Sigmoid colon (tissue), 7 donors: ENCODE measurements around the gene CDH22. TPM values are rescaled to one million over a fixed set of nuclear protein-coding genes. Genes with fewer than 3 reads are reported as not detected.

Experiments
- DNase-seq: peaks from one replicate; pipeline ENCODE4 v3.0.0-alpha.2; 2019
- H3K27ac ChIP-seq, 4 donors: fragments of 200-600 bp; sonication (generic); one replicate each; pipeline ENCODE4 v1.5.1; 2016 to 2019; ENCODE audit warnings: mild to moderate bottlenecking in 1 of 4
- H3K27me3 ChIP-seq, 3 donors: fragments of 200-600 bp; sonication (generic); one replicate each; pipeline ENCODE4 v1.5.1; 2019; ENCODE audit warnings: mild to moderate bottlenecking in 1 of 3
- H3K36me3 ChIP-seq, 4 donors: fragments of 200-600 bp; sonication (generic); one replicate each; pipeline ENCODE4 v1.5.1; 2016 to 2019
- H3K4me1 ChIP-seq, 4 donors: fragments of 200-600 bp; sonication (generic); one replicate each; pipeline ENCODE4 v1.5.1; 2017 to 2019
- H3K4me3 ChIP-seq, 4 donors: fragments of 200-600 bp; sonication (generic); one replicate each; pipeline ENCODE4 v1.5.1; 2017 to 2019; ENCODE audit warnings: mild to moderate bottlenecking in 2 of 4, moderate library complexity in 1 of 4
- H3K9me3 ChIP-seq, 4 donors: fragments of 200-600 bp in 3 of 4; sonication (generic) in 3 of 4; one replicate each; pipeline versions ENCODE4 v1.5.1 to v1.6.1; 2013 to 2019
- EP300 ChIP-seq, 4 donors: sonication (generic); formaldehyde crosslinking; IDR thresholded peaks; one replicate each; pipeline ENCODE4 v1.6.1; 2017; ENCODE audit warnings: antibody characterized with exemption in 4 of 4
- POLR2A ChIP-seq, 2 donors: fragments of 450-650 bp; IDR thresholded peaks; one replicate each; pipeline ENCODE4 v1.6.1; 2016; ENCODE audit warnings: antibody characterized with exemption in 2 of 2, mild to moderate bottlenecking in 2 of 2, moderate library complexity in 2 of 2
- POLR2AphosphoS5 ChIP-seq, 4 donors: sonication (generic); formaldehyde crosslinking; IDR thresholded peaks; one replicate each; pipeline ENCODE4 v1.6.1; 2017; ENCODE audit warnings: antibody characterized with exemption in 4 of 4
- WGBS, 2 donors: extraction: QIAGEN DNeasy Blood & Tissue Kit; methylation state at CpG; one replicate each; pipeline ENCODE4 v1.1.7; 2013; 5-methylcytosine and 5-hydroxymethylcytosine counted together
- intact Hi-C: fragments of 100-400 bp; cut with DNase I; formaldehyde crosslinking; loops from one replicate; pipeline ENCODE4 v1.15.1; 2023
- polyA plus RNA-seq, 3 donors: library from polyadenylated mRNA; stranded (reverse); fragments of 200-250 nt; gene quantifications; one replicate each; pipeline ENCODE4 v1.2.3, GENCODE V29; 2013
- total RNA-seq, 4 donors: library from RNA; depleted of rRNA; stranded (reverse); fragments of >200 nt; gene quantifications; one replicate each; pipeline ENCODE4 v1.1.0, GENCODE V29; 2016
- TF ChIP-seq, protein P1 (sequence below), 4 experiments: fragments of 450-650 bp in 3 of 4; fragments of 200-600 bp in 1 of 4; IDR thresholded peaks; one replicate each; pipeline ENCODE4 v1.5.1; 2016 to 2019; ENCODE audit warnings: antibody characterized with exemption in 4 of 4, mild to moderate bottlenecking in 3 of 4, moderate library complexity in 2 of 4
- donor health status: healthy with polysubstance abuse.
- donor health status: Bipolar disorder and iron deficiency.
- donor health status: healthy.

The CDH22 gene
- total and polyA plus RNA-seq, 7 donors = 0.06 to 0.55 (median 0.41) TPM; not detected in 4

DNA sequence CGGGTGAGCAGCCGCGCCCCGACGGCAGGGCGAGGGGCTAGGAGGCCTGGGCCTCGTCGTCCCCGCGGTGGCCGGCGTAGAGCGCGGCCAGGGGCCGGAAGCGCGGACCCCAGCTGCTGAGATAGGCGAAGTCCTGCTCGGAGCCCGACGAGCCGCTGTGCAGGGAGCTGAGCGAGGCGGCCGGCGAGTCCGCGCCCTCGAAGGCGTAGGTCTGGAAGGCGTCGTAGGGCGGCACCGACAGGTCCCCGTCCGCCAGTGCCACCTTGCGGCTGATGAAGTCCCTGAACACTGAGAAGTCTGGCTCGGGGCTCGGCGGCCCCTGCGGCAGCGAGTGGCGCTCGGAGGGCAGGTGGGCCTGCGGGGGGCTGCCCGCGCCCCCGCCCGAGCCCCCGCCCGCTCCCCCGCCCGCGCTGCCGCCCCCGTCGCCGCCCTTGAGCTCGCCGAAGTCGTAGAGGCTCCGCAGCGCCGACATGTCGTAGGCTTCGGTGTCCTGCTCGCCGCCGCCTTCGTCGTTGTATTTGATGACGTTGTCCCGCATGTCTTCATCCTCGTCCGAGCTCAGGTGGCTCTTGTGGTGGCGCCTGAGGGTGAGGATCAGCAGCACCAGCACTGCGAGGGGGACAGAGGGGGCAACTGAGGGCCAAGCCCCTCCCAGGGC is 133.7 kb downstream of the CDH22 start:
- no peaks in the 10 kb centered on the region for H3K4me1 ChIP-seq
- H3K27me3 ChIP-seq = peaks cover 21 to 69% (median 42%) of the 10 kb centered on the region in 3 donors
- 6 to 11% methylated on average over 77 of the region's 77 CpGs for WGBS, 2 donors
- H3K27ac ChIP-seq = no peak overlapping the region
- intact Hi-C loops = loop anchor here (2.0 kb wide), 1 partner anchor 152 kb away; no protein-coding TSS in a partner anchor
- TF ChIP-seq, protein P1, sequence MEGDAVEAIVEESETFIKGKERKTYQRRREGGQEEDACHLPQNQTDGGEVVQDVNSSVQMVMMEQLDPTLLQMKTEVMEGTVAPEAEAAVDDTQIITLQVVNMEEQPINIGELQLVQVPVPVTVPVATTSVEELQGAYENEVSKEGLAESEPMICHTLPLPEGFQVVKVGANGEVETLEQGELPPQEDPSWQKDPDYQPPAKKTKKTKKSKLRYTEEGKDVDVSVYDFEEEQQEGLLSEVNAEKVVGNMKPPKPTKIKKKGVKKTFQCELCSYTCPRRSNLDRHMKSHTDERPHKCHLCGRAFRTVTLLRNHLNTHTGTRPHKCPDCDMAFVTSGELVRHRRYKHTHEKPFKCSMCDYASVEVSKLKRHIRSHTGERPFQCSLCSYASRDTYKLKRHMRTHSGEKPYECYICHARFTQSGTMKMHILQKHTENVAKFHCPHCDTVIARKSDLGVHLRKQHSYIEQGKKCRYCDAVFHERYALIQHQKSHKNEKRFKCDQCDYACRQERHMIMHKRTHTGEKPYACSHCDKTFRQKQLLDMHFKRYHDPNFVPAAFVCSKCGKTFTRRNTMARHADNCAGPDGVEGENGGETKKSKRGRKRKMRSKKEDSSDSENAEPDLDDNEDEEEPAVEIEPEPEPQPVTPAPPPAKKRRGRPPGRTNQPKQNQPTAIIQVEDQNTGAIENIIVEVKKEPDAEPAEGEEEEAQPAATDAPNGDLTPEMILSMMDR (IDR thresholded peaks at IDR 0.05) = peak in 2 of 4 experiments; percentile 23 to 57
- TF ChIP-seq POLR2AphosphoS5 (IDR thresholded peaks at IDR 0.05) = no peak
- no peaks in the 10 kb centered on the region for H3K9me3 ChIP-seq
- H3K36me3 ChIP-seq = no peaks in the 10 kb centered on the region
- H3K4me3 ChIP-seq = no peak overlapping the region
- DNase-seq = peak; percentile 72

DNA sequence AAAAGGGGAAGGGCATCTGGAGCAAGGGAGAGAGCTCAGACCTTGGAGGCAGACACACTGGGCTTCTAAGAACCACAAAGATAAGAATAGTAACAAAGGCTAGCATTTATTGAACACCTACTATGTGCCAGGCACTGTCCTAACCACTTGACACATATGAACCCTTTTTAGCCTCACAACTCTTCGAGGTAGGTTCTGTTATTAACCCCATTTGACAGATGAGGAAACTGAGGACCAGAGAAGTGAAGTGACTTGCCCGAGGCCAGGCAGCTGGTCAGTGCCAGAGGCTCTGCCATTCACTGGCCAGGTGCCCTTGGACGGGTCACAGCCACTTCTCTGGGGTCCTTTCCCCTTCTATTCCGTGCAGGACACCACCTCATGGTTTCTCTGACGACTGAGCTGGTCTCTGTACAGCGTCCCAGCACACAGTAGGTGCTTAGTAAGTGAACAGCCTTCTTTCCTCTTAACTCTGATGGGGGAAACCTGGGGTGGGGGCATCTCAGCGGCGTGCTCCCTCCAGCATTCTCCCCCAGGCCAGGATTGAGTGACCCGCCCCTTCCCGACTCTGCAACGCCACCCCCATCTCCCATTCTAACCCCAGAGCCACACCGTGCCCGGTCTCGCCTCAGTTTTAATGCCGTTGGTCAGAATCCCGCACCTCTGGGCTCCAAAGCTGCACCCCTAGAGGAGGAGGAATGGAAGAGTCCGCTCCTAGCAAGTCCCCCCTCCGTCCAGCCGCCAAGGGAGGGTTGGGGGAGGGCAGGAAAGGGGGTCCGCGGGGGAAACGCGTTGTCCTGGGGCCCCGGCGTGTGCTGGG is 134.4 kb downstream of the CDH22 start:
- intact Hi-C loops = loop anchor here (2.0 kb wide), 1 partner anchor 151 kb away; no protein-coding TSS in a partner anchor

DNA sequence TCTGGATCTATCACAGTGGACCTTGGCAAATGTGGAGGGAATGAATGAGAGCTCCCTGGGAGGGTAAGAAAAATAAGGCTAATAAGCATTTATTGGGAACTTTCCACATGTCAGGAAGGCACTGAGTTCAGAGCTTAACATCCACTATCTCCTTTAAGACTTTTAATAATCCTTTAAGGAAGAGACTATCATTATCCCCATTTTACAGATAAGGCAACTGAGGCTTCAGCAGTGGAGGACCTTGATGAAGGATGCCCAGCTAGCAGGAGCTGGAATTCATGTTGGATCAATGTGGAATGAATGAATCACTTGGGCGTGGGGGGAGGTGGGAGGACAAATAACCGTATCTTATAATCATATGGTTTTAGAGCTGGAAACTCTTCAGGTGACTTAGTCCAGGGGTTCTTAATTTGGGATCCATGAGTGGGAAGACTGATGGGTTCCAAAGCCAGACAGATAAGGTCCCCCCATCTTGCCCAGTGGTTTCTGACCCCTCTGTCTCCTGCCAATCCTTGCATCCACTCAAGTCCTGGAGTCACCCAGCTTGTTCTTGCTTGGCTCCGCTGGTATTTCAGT is 135.2 kb downstream of the CDH22 start:
- Histone ChIP-seq H3K4me1 (no peaks in the 10 kb centered on the region), H3K4me3 (no peak overlapping the region), H3K9me3 (no peaks in the 10 kb centered on the region), H3K36me3 (no peaks in the 10 kb centered on the region), H3K27ac (no peak overlapping the region), H3K27me3 (peaks cover 21 to 78% (median 42%) of the 10 kb centered on the region in 3 donors)
- TF ChIP-seq POLR2AphosphoS5 (IDR thresholded peaks at IDR 0.05) (no peak), EP300 (IDR thresholded peaks at IDR 0.05) (no peak), POLR2A (IDR thresholded peaks at IDR 0.05) (no peak)
- TF ChIP-seq, protein P1 (IDR thresholded peaks at IDR 0.05) = no peak
- DNase-seq = no peak
- 58 to 79% methylated on average over 3 of the region's 3 CpGs for WGBS, 2 donors
- intact Hi-C loops = no loop called here

More for the DNA sequence above, 134.4 kb downstream of the CDH22 start:
- Histone ChIP-seq H3K4me3 (no peak overlapping the region), H3K27ac (no peak overlapping the region), H3K27me3 (peaks cover 21 to 74% (median 42%) of the 10 kb centered on the region in 3 donors), H3K36me3 (no peaks in the 10 kb centered on the region), H3K9me3 (no peaks in the 10 kb centered on the region), H3K4me1 (no peaks in the 10 kb centered on the region)
- WGBS, 2 donors = 22 to 23% methylated on average over 25 of the region's 25 CpGs
- no peak for DNase-seq
- TF ChIP-seq POLR2AphosphoS5 (IDR thresholded peaks at IDR 0.05) (no peak), EP300 (IDR thresholded peaks at IDR 0.05) (no peak), POLR2A (IDR thresholded peaks at IDR 0.05) (no peak)
- TF ChIP-seq, protein P1 (IDR thresholded peaks at IDR 0.05) = no peak

DNA sequence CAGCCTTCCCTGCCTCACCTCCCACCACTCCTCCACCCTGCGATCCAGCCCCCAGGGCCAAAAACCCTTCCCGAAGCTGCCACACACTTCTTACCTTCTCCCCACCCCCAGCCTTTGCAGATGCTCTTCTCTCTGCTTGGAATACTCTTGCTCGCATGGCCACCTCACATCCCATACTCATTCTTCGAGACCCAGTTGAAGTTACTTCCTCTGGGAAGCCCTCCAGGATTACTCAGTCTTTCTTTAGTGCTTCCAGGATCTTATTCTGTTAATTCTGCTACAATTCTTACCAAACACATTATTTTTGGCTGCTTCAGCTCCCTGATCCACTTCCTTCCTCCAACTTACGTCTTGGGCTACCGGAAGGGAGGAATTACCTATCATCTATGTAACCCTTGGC is 135.8 kb downstream of the CDH22 start:
- Histone ChIP-seq H3K27ac (no peak overlapping the region), H3K9me3 (no peaks in the 10 kb centered on the region), H3K4me3 (no peak overlapping the region), H3K36me3 (no peaks in the 10 kb centered on the region), H3K4me1 (no peaks in the 10 kb centered on the region), H3K27me3 (peaks cover 21 to 78% (median 42%) of the 10 kb centered on the region in 3 donors)
- DNase-seq = no peak
- intact Hi-C loops = no loop called here
- WGBS, 2 donors = 58 to 61% methylated on average over 6 of the region's 6 CpGs
- TF ChIP-seq, protein P1 (IDR thresholded peaks at IDR 0.05) = no peak
- TF ChIP-seq POLR2A (IDR thresholded peaks at IDR 0.05) (no peak), POLR2AphosphoS5 (IDR thresholded peaks at IDR 0.05) (no peak), EP300 (IDR thresholded peaks at IDR 0.05) (no peak)
